ENCODE data around the gene CD300LB. TPM values are rescaled to one million over a fixed set of nuclear protein-coding genes. Genes with fewer than 3 reads are reported as not detected.

CD300LB gene
- total RNA-seq, 1 experiment from 2014 or later, result not detected

DNA sequence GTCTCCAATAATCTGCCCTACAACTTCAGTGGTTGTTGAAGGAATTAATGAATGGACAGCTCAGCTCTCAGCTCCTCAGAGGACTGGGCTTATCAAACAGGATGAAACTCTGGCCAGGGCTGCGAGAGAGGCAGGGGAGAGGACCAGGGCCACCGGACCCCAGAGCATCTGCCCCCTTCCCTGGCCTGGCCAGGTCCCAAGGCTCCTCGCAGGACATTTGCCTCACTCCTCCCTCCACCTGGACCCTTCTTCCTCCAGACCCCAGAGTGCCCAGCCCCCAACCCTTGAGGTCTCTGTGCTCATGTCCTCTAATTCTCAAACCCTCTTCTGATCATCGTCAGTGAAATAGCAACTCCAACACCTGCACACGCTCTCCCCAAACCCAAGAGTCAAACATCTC lies 10.9 kb upstream of the CD300LB start (continued):
- TF ChIP-seq, protein P1, sequence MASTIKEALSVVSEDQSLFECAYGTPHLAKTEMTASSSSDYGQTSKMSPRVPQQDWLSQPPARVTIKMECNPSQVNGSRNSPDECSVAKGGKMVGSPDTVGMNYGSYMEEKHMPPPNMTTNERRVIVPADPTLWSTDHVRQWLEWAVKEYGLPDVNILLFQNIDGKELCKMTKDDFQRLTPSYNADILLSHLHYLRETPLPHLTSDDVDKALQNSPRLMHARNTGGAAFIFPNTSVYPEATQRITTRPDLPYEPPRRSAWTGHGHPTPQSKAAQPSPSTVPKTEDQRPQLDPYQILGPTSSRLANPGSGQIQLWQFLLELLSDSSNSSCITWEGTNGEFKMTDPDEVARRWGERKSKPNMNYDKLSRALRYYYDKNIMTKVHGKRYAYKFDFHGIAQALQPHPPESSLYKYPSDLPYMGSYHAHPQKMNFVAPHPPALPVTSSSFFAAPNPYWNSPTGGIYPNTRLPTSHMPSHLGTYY (CRISPR knock-in tag; IDR thresholded peaks at IDR 0.05), result no peak
- TF ChIP-seq ATF1 (CRISPR knock-in tag; IDR thresholded peaks at IDR 0.05) (no peak), TP53 (CRISPR knock-in tag; IDR thresholded peaks at IDR 0.05) (no peak), PRRX2 (CRISPR knock-in tag; IDR thresholded peaks at IDR 0.05) (no peak), NFATC4 (CRISPR knock-in tag; IDR thresholded peaks at IDR 0.05) (no peak), RORB (CRISPR knock-in tag; IDR thresholded peaks at IDR 0.05) (no peak), ATF2 (CRISPR knock-in tag; IDR thresholded peaks at IDR 0.05; ENCODE audit: borderline replicate concordance, low read depth) (no peak), CDX4 (CRISPR knock-in tag; IDR thresholded peaks at IDR 0.05; ENCODE audit: borderline replicate concordance) (no peak)
- TF ChIP-seq, protein P2, sequence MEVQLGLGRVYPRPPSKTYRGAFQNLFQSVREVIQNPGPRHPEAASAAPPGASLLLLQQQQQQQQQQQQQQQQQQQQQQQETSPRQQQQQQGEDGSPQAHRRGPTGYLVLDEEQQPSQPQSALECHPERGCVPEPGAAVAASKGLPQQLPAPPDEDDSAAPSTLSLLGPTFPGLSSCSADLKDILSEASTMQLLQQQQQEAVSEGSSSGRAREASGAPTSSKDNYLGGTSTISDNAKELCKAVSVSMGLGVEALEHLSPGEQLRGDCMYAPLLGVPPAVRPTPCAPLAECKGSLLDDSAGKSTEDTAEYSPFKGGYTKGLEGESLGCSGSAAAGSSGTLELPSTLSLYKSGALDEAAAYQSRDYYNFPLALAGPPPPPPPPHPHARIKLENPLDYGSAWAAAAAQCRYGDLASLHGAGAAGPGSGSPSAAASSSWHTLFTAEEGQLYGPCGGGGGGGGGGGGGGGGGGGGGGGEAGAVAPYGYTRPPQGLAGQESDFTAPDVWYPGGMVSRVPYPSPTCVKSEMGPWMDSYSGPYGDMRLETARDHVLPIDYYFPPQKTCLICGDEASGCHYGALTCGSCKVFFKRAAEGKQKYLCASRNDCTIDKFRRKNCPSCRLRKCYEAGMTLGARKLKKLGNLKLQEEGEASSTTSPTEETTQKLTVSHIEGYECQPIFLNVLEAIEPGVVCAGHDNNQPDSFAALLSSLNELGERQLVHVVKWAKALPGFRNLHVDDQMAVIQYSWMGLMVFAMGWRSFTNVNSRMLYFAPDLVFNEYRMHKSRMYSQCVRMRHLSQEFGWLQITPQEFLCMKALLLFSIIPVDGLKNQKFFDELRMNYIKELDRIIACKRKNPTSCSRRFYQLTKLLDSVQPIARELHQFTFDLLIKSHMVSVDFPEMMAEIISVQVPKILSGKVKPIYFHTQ (CRISPR knock-in tag; IDR thresholded peaks at IDR 0.05), result no peak
- TF ChIP-seq, protein P3, sequence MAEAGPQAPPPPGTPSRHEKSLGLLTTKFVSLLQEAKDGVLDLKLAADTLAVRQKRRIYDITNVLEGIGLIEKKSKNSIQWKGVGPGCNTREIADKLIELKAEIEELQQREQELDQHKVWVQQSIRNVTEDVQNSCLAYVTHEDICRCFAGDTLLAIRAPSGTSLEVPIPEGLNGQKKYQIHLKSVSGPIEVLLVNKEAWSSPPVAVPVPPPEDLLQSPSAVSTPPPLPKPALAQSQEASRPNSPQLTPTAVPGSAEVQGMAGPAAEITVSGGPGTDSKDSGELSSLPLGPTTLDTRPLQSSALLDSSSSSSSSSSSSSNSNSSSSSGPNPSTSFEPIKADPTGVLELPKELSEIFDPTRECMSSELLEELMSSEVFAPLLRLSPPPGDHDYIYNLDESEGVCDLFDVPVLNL (CRISPR knock-in tag; IDR thresholded peaks at IDR 0.05; ENCODE audit: borderline replicate concordance, low read depth), result no peak
- TF ChIP-seq, protein P4, sequence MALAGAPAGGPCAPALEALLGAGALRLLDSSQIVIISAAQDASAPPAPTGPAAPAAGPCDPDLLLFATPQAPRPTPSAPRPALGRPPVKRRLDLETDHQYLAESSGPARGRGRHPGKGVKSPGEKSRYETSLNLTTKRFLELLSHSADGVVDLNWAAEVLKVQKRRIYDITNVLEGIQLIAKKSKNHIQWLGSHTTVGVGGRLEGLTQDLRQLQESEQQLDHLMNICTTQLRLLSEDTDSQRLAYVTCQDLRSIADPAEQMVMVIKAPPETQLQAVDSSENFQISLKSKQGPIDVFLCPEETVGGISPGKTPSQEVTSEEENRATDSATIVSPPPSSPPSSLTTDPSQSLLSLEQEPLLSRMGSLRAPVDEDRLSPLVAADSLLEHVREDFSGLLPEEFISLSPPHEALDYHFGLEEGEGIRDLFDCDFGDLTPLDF (CRISPR knock-in tag; IDR thresholded peaks at IDR 0.05), result no peak
- TF ChIP-seq, protein P5, sequence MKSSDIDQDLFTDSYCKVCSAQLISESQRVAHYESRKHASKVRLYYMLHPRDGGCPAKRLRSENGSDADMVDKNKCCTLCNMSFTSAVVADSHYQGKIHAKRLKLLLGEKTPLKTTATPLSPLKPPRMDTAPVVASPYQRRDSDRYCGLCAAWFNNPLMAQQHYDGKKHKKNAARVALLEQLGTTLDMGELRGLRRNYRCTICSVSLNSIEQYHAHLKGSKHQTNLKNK (CRISPR knock-in tag; IDR thresholded peaks at IDR 0.05), result no peak

- Mint-ChIP-seq H3K36me3 (no peaks in the 10 kb centered on the region), H3K4me3 (no peak overlapping the region), H3K4me1 (no peaks in the 10 kb centered on the region), H3K27ac (no peak overlapping the region), H3K27me3 (ENCODE audit: low read depth) (peaks cover 5% of the 10 kb centered on the region), H3K9me3 (no peaks in the 10 kb centered on the region)
- no peak for ATAC-seq
- TF ChIP-seq ATF3 (CRISPR knock-in tag; conservative IDR thresholded peaks at IDR 0.05) (no peak), SMAD4 (CRISPR knock-in tag; IDR thresholded peaks at IDR 0.05) (no peak), FOXJ3 (CRISPR knock-in tag; IDR thresholded peaks at IDR 0.05; ENCODE audit: borderline replicate concordance) (no peak)
- POLR2A ChIA-PET, result no interaction called here
- CTCF ChIA-PET, result no interaction called here
- no peak for DNase-seq (ENCODE audit: low spot score)
Measured at GRCh38 chr17:74541176-74542111, 10.2 kb upstream of the CD300LB start.
